GM12864 (cell line): ENCODE results near the gene XIRP2.

Experiments used
- DNase-seq: peaks from one replicate; pipeline ENCODE4 v3.0.0-alpha.2; 2011; ENCODE audit warnings: low read depth
- H3K4me3 ChIP-seq: 2 replicates; pipeline ENCODE4 v1.5.1; 2011; ENCODE audit warnings: mild to moderate bottlenecking, low read depth, low read length, control low read depth
- TF ChIP-seq, protein P1 (sequence below): IDR thresholded peaks from 2 replicates; pipeline ENCODE4 v1.5.1; 2011; ENCODE audit warnings: low read depth, mild to moderate bottlenecking, moderate library complexity, low read length, control low read depth, inconsistent platforms; ENCODE audit errors: missing control alignments

Gene XIRP2, protein sequence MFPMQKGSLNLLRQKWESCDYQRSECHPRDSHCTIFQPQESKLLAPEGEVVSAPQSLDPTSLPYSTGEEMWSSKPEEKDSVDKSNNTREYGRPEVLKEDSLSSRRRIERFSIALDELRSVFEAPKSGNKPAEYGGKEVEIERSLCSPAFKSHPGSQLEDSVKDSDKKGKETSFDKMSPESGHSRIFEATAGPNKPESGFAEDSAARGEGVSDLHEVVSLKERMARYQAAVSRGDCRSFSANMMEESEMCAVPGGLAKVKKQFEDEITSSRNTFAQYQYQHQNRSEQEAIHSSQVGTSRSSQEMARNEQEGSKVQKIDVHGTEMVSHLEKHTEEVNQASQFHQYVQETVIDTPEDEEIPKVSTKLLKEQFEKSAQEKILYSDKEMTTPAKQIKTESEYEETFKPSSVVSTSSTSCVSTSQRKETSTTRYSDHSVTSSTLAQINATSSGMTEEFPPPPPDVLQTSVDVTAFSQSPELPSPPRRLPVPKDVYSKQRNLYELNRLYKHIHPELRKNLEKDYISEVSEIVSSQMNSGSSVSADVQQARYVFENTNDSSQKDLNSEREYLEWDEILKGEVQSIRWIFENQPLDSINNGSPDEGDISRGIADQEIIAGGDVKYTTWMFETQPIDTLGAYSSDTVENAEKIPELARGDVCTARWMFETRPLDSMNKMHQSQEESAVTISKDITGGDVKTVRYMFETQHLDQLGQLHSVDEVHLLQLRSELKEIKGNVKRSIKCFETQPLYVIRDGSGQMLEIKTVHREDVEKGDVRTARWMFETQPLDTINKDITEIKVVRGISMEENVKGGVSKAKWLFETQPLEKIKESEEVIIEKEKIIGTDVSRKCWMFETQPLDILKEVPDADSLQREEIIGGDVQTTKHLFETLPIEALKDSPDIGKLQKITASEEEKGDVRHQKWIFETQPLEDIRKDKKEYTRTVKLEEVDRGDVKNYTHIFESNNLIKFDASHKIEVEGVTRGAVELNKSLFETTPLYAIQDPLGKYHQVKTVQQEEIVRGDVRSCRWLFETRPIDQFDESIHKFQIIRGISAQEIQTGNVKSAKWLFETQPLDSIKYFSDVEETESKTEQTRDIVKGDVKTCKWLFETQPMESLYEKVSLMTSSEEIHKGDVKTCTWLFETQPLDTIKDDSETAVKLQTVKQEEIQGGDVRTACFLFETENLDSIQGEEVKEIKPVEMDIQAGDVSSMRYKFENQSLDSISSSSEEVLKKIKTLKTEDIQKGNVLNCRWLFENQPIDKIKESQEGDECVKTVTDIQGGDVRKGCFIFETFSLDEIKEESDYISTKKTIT (N-terminal part only)

DNA sequence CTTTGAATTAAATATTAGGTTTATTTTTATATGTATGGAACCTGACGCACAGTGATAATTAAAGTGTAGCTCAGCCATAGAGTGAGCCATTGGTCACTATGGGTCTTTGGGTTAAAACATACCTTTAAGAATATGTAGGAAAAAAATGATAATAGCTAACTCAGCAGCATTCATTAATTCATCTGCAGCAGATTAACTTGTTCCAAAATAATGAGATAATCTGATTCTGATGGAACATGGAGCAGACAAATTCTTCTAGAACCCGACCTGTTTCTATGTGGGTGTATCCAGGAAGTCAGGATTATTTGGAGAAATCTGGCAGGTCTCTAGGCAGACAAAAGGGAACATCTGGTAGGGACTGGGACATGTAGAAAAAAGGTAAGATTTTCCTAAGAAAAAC lies at the start of gene XIRP2:
TSS of gene XIRP2 (plus strand) at position 301 of the 400 bp plus-strand sequence. CDS start 15,003 bp downstream, outside the sequence.
- no peak for DNase-seq
- H3K4me3 ChIP-seq, result no peak within 1 kb of the TSS
- TF ChIP-seq, protein P1, sequence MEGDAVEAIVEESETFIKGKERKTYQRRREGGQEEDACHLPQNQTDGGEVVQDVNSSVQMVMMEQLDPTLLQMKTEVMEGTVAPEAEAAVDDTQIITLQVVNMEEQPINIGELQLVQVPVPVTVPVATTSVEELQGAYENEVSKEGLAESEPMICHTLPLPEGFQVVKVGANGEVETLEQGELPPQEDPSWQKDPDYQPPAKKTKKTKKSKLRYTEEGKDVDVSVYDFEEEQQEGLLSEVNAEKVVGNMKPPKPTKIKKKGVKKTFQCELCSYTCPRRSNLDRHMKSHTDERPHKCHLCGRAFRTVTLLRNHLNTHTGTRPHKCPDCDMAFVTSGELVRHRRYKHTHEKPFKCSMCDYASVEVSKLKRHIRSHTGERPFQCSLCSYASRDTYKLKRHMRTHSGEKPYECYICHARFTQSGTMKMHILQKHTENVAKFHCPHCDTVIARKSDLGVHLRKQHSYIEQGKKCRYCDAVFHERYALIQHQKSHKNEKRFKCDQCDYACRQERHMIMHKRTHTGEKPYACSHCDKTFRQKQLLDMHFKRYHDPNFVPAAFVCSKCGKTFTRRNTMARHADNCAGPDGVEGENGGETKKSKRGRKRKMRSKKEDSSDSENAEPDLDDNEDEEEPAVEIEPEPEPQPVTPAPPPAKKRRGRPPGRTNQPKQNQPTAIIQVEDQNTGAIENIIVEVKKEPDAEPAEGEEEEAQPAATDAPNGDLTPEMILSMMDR, result no peak

DNA sequence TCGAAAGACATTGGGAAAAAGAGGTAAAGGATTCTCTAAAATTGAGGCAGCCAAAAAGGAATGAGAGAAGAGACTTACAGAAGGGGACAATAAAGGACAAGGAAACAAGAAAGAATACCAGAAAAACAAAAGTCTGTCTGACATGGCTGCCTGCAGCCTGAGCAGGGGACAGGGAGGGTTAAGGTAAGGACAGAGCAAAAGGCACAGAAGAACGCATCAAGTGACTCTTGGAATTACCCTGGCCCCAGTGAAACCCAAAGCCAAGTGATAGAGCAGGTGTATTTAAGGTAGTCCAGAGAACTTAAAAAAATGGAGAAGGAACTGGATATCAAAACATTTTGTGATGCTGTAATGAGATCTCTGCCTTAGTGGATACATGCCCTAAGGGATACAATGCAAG lies 47.1 kb upstream of the XIRP2 start:
- DNase-seq, result no peak
- TF ChIP-seq, protein P1, result no peak
- H3K4me3 ChIP-seq, result no peak overlapping the region

DNA sequence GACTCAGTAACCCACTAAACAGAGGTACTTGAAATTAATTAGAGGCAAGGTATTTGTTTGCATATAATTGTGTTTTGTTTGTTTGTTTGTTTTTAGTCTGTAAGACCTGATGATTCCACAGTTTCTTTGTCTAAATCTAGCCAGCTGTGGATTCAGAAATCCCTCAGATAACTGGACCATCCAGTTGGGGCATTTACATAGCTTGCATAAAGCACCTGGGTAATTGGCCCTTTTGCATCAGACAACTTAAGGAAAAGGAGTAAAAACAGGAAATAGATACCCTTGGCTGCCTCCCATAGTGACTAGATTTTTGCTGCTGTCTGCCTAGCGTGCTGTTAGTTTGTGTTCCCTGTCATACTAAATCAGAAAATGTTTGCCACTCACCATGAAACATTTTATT lies 46.6 kb upstream of the XIRP2 start:
- TF ChIP-seq, protein P1, result no peak
- no peak overlapping the region for H3K4me3 ChIP-seq
- no peak for DNase-seq

DNA sequence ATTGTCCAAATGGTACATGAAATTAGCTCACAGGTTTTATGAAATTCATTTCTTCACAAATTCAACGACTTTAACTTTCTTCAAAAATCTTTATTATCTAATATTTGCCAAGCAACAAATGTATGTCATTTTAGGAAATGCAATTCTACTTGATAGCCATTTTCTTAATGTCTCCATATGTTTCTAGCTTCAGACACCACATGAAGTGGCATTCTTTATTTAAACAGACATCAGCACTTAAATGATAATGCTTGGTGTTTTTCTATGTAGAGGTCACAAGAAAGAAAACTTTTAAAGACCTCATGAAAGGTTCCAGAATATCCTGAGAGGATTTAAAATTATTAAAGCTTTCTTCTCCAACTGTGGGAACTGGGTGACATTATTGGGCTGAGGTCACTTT lies 44.2 kb upstream of the XIRP2 start:
- H3K4me3 ChIP-seq, result no peak overlapping the region
- DNase-seq, result no peak
- TF ChIP-seq, protein P1, result no peak

DNA sequence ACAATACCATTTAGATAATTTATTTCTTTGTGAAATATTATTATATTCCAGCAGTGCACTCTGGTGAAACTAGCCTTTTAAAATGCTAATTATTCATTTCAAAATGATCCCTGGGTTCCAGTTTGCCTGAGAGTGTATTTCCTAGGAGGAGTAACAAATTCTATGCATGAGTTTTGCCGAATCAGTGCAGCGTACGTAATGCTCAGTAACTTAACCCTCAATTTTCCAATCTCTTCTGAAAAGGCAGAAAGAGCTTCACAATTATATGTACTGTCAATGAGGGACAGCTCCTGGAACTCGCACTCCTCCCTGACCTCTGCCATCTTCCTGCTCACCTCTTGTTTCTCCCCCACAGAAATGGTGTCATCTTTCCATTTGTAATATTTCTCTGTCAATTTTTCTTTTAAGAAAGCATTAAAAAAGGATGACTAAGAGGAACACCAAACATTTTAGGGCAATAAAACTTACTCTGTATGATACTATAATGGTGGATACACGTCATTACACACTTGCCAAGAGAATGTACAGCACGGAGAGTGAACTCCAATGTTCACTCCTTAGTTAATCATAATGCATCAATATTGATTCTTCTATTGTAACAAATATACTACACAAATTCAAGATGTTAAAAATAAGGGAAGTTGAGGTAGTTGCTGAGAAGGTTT lies 25.7 kb upstream of the XIRP2 start:
- no peak for DNase-seq
- TF ChIP-seq, protein P1, result no peak
- H3K4me3 ChIP-seq, result no peak overlapping the region

DNA sequence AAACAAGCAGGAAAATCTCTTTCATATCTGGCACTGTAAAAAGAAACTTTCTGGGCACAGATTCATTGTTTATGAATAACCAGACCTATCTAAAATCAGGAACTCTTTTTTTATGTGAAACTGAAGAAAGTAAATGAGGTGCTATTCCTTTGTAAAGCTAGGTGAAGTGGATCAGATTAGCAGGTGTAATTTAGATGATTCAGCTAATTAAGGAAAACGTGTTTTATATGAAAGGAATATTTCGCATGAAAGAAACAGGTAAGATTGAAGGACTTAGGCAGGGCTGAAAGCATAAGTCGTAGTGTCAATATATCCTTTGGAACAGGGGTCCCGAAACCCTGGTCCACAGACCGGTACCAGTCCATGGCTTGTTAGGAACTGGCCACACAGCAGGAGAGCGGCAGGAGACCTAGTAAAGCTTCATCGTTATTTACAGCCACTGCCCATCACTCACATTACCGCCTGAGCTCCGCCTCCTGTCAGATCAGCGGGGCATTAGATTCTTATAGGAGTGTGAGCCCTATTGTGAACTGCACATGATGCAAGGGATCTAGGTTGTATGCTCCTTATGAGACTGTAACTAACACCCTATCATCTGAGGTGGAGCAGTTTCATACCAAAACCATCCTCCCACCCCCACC lies 20.3 kb upstream of the XIRP2 start:
- no peak overlapping the region for H3K4me3 ChIP-seq
- no peak for DNase-seq
- TF ChIP-seq, protein P1, result no peak
